Heart right ventricle (tissue), 16 donors: ENCODE measurements around the gene MFRP. TPM values are rescaled to one million over a fixed set of nuclear protein-coding genes. Genes with fewer than 3 reads are reported as not detected.

Source experiments
- ATAC-seq, 8 donors: fragments of 200-7000 bp; cut with Tn5 transposase; one replicate each; pipeline ENCODE4 v1.9.1; 2020; ENCODE audit warnings: mild to moderate bottlenecking in 8 of 8, moderate library complexity in 8 of 8, moderate number of reproducible peaks in 1 of 8
- DNase-seq, 2 donors: peaks; one replicate each; pipeline ENCODE4 v3.0.0-alpha.2; 2020
- H3K27ac ChIP-seq, 10 donors: fragments of 200-600 bp; sonication (generic) in 2 of 10; one replicate each; pipeline versions ENCODE4 v1.5.0 to v1.8.0; 2020 to 2022; ENCODE audit warnings: mild to moderate bottlenecking in 3 of 10
- H3K27me3 ChIP-seq, 7 donors: fragments of 200-600 bp; one replicate each; pipeline ENCODE4 v1.8.0; 2021 to 2022; ENCODE audit warnings: mild to moderate bottlenecking in 2 of 7
- H3K36me3 ChIP-seq, 9 donors: fragments of 200-600 bp; sonication (generic) in 1 of 9; one replicate each; pipeline versions ENCODE4 v1.5.0 to v1.8.0; 2020 to 2022; ENCODE audit warnings: mild to moderate bottlenecking in 2 of 9
- H3K4me1 ChIP-seq, 9 donors: fragments of 200-600 bp; sonication (generic) in 1 of 9; one replicate each; pipeline versions ENCODE4 v1.5.0 to v1.8.0; 2020 to 2022; ENCODE audit warnings: mild to moderate bottlenecking in 4 of 9
- H3K4me3 ChIP-seq, 10 donors: fragments of 200-600 bp; sonication (generic) in 2 of 10; one replicate each; pipeline versions ENCODE4 v1.5.0 to v1.8.0; 2020 to 2022; ENCODE audit warnings: mild to moderate bottlenecking in 7 of 10, moderate library complexity in 2 of 10
- H3K9me3 ChIP-seq, 11 donors: fragments of 200-600 bp in 10 of 11; sonication (generic) in 2 of 11; one replicate each; pipeline versions ENCODE4 v1.5.0 to v1.8.0; 2013 to 2022; ENCODE audit warnings: mild to moderate bottlenecking in 2 of 11, control low read depth in 1 of 11, moderate library complexity in 1 of 11
- CTCF ChIP-seq, 9 donors: fragments of 200-600 bp; sonication (generic) in 2 of 9; IDR thresholded peaks; one replicate each; pipeline versions ENCODE4 v1.5.0 to v1.8.0; 2021 to 2022; ENCODE audit warnings: antibody characterized with exemption in 9 of 9, mild to moderate bottlenecking in 5 of 9, moderate library complexity in 1 of 9
- WGBS, 2 donors: extraction: QIAGEN DNeasy Blood & Tissue Kit; methylation state at CpG; one replicate each; pipeline ENCODE4 v1.1.7; 2013; ENCODE audit warnings: inconsistent platforms in 1 of 2; 5-methylcytosine and 5-hydroxymethylcytosine counted together
- intact Hi-C, 10 donors: fragments of 100-400 bp; cut with DNase I; formaldehyde crosslinking; loops; one replicate each; pipeline versions ENCODE4 v1.11.1 to v1.14.2; 2022
- polyA plus RNA-seq, 2 donors: library from polyadenylated mRNA; stranded (reverse); fragments of 200-250 nt; gene quantifications; one replicate each; pipeline ENCODE4 v1.2.3, GENCODE V29; 2013
- total RNA-seq, 10 donors: library from RNA; stranded (reverse); fragmentation: NEBNext Ultra II Directional in 3 of 10; extraction: Animal tissue kit (Norgen Biotek cat#: 25700) in 3 of 10; gene quantifications; one replicate each; pipeline versions ENCODE4 v1.2.1 to v1.2.4, GENCODE V29; 2021 to 2023
- donor health status: Arrhythmogenic right ventricular cardiomyopathy.
- donor health status: ischemic (EF 13 %, LVEDD 7.1; RV severe dilation, severe dysfunction).
- donor health status: healthy with polysubstance abuse.
- donor health status: DM: no; HTN: yes; CAD: no.
- donor health status: DM: no; HTN: no; CAD: no.
- donor health status: ischemic (EF 25% LVEDD 6.9; RV normal size, moderate dysfunction).
- donor health status: ischemic (EF 25% LVEDD 5.7; RV mildly dilated, moderate dysfunction).
- donor health status: healthy.
- donor health status: DM: yes; HTN: yes; CAD: no.
- donor health status: Ischemic cardiomyopathy.
- donor health status: ischemic (EF 35%, LVEDD 5.7; RV mildly dilated, moderate dysfunction).
- donor health status: nonischemic (EF 11% LVEDD 7.7; RV severe dilation, severe dysfunction).
- donor health status: DM: yes; HTN: yes; CAD: no.
- donor health status: PGD.
- donor health status: ischemic (EF 29% LVEDD 5.4; RV normal size, mild dysfunction).
- donor health status: nonischemic (EF 23%, LVEDD 6.1; RV moderate dilation, normal function).

Gene MFRP
- total and polyA plus RNA-seq, 12 donors, result 0.04 TPM; not detected in 11

GRCh38 chr11:119340335-119341221 lies 5.9 kb downstream of the MFRP start, which contains the start of gene C1QTNF5:
TSS of gene C1QTNF5 (minus strand) at chr11:119340883. CDS start at chr11:119340397, 486 bp downstream.
- TF ChIP-seq CTCF (IDR thresholded peaks at IDR 0.05), result no peak
- Histone ChIP-seq H3K4me1 (peaks cover 16 to 56% (median 48%) of the 10 kb centered on the region in 9 donors), H3K27me3 (peaks cover 0 to 38% (median 0%) of the 10 kb centered on the region in 7 donors), H3K9me3 (no peaks in the 10 kb centered on the region), H3K36me3 (peaks cover 0 to 23% (median 8%) of the 10 kb centered on the region in 9 donors), H3K4me3 (peak within 1 kb of the TSS; percentile 61 to 91 (median 78)), H3K27ac (peak within 1 kb of the TSS; percentile 85 to 100 (median 97))
- intact Hi-C loops, result loop anchor here in 1 of 10 donors (5.0 to 10.0 kb wide), 2 partner anchors 42 to 134 kb away; partner anchors contain the start of gene USP2
- DNase-seq (peak; percentile 88 to 95), ATAC-seq (peak; percentile 57 to 82 (median 72))
- 1% methylated on average over 53 of the region's 53 CpGs for WGBS, 2 donors

- H3K4me3 ChIP-seq, result peak overlapping the region; percentile 61 to 91 (median 78)
- no peaks in the 10 kb centered on the region for H3K9me3 ChIP-seq
- peaks cover 0 to 23% (median 8%) of the 10 kb centered on the region in 9 donors for H3K36me3 ChIP-seq
- intact Hi-C loops, result loop anchor here in 4 of 10 donors (5.0 to 10.0 kb wide), 4 partner anchors 33 to 135 kb away; partner anchors contain the start of genes CBL (in 1 of the 4) and USP2 (in 1 of the 4)
- peaks cover 0 to 38% (median 0%) of the 10 kb centered on the region in 7 donors for H3K27me3 ChIP-seq
- H3K27ac ChIP-seq, result peak overlapping the region; percentile 85 to 100 (median 97)
- TF ChIP-seq CTCF (IDR thresholded peaks at IDR 0.05), result peak; percentile 93 to 98 (median 96)
- DNase-seq, result peak; percentile 77 to 85
- peaks cover 22 to 64% (median 56%) of the 10 kb centered on the region in 9 donors for H3K4me1 ChIP-seq
- 1 to 2% methylated on average over 69 to 86 of the region's 86 CpGs for WGBS, 2 donors
- peak; percentile 52 to 80 (median 65) for ATAC-seq
Measured at GRCh38 chr11:119339589-119340334, 6.7 kb downstream of the MFRP start.

DNA sequence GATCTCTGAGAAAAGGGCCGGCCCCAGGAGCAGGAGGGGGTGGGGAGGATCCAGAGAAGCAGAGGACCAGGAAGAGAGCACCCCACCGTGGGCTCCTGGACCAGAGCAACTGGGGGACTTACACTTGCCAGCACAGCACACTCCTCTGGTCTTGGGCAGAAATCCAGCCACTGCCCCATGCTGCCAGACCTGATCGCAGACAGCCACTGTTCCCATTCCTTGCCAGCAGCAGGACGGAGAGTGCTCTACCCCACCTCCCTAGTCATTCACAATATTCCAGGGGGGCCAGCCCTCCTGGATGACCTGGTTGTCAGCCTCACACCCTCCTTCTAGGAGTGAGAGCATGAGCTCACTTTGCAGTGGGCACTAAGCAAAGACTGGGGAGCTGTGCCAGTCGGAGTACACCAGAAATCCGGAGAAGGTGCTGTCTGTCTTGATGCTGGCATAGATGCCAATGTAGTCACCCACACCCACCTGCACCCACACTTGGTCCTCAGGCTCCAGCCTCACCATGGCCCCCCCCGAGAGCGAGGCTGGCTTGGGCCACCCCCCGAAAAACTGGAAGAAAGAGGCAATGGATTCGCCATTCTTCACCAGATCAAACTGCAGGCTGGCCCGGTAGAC lies 7.4 kb downstream of the MFRP start:
- Histone ChIP-seq H3K9me3 (no peaks in the 10 kb centered on the region), H3K27ac (peak overlapping the region in 9 of 10 donors; percentile 93 to 100 (median 97)), H3K4me3 (peak overlapping the region; percentile 61 to 91 (median 78)), H3K36me3 (peaks cover 0 to 23% (median 8%) of the 10 kb centered on the region in 9 donors), H3K4me1 (peaks cover 22 to 65% (median 56%) of the 10 kb centered on the region in 9 donors), H3K27me3 (peaks cover 0 to 38% (median 0%) of the 10 kb centered on the region in 7 donors)
- ATAC-seq (peak in 1 of 8 donors; percentile 0), DNase-seq (no peak)
- no peak for TF ChIP-seq CTCF (IDR thresholded peaks at IDR 0.05)
- intact Hi-C loops, result loop anchor here in 3 of 10 donors (5.0 to 10.0 kb wide), 2 partner anchors 33 to 134 kb away; partner anchors contain the start of gene CBL (in 1 of the 3)
- 31% methylated on average over 11 of the region's 11 CpGs for WGBS, 2 donors
